Stimulated activated naive CD4-positive, alpha-beta T cell (primary cell): Measurements from ENCODE around the gene APOF.
"Not testable (repeated sequence)": the region's sequence is repeated elsewhere in the genome, so short reads cannot be mapped to it uniquely, and the experiment has no call there.

Source experiments
- DNase-seq, 6 experiments: peaks; one replicate each; lab custom pipeline; 2025; lab: John Stamatoyannopoulos, UW

Gene APOF, protein sequence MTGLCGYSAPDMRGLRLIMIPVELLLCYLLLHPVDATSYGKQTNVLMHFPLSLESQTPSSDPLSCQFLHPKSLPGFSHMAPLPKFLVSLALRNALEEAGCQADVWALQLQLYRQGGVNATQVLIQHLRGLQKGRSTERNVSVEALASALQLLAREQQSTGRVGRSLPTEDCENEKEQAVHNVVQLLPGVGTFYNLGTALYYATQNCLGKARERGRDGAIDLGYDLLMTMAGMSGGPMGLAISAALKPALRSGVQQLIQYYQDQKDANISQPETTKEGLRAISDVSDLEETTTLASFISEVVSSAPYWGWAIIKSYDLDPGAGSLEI

DNA sequence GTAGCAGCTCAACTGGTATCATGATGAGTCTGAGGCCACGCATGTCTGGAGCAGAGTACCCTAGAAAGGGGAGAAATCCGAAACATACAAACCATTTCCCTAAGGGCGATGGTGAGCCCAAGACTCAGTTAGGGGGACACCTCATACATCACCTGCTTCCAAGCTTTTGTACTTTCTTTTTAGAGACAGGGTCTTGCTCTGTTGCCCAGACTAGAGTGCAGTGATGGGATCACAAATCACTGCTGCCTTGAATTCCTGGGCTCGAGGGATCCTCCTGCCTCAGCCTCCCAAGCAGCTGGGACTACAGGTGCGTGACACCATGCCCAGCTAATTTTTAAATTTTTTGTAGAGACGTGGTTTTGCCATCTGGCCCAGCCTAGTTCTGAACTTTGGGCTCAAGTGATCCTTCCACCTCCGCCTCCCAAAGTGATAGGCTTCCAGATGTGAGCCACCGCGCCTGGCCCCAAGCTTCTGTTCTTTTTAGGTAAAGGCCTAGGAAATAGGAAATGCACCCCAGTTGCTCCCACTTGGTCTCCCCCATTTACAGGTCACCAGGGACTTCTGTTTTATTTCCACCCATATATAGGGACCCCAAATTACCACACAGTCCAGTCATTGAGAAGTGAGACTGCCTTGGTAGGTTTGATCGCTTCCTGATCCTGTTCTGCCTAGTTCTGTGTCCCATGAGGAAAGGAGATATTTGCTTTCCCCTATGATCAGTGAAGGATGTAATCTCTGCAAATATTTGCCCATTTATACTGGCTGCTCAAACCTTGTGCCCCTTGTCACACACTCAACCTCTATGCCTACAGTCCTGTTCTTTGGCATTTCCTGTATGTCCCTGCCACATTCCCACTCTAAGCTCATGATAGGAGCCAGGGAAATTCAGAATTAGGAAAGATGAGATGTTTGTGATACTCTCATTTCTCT, at the start of gene APOF:
Gene APOF (minus strand): TSS at position 728 of the 930 bp plus-strand sequence. CDS start 112 bp downstream, at position 616.
- no peak for DNase-seq

DNA sequence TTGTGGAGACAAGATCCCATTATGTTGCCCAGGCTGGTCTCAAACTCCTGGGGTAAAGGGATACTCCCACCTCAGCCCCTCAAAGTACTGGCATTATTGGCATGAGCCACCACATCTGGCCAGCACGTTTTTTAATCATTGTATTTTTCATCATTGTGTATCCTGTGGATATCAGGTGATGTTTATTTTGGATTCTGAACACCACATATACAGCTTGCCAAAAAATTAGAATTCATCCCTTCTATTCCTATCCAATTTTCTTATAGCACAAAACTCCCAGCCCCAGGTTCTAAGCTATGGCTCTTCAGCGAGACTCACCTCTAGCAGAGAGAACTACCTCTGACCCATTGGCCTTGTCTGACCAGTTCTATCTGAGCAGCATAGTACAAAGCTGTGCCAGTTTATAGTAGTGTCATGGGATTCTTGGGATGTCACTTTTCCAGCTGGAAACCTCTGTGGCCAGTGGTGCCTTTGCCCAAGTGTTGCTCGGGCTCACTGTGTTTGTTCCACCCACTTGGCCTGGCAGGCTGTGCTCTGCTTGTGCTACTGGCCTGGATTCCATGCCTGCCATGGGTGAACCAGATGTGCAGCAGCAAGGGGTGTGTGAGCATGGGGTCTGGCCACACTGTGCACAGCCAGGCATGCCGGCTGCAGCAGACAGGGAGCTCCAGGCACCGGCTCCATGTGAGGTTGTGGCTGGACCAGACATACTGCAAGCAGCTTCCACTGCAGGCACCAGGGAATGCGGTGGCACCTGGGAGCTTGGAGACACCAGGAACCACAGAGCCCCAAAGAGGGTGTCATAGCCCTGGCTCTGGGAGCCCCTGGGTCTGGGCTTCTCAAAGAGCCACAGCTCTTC, 49.4 kb upstream of the APOF start:
- DNase-seq: no peak

GRCh38 chr12:56410768-56411167, 48.1 kb upstream of the APOF start:
- DNase-seq: no peak

DNA sequence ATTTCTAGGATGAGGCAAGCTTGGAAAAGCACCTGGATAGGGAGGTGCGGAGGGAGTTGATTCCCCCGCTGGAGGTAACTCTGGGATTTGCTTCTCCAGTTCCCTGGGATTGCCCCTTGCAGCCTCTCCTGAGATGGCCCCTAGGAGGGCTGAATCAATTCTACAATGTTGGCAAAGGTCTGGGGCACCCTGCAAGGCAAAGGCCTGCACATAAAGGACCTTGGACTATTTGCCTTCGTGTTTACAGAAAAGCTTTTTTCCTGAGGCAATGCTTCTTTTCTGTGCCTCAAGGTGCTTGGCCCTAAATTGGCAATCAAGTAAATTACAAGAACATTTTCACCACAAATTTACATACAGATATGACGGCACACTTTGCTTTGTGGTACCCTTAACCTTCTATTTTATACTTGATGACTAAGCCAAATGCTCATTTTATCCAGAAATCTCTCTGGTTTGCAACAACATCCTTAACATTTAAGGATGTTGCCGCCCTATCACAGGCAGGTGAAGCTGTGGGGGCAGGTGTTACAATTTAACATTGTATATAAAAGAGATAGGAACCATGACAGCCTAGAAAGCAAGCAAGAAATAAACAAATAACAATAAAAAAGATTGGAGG, 46.3 kb upstream of the APOF start:
- no peak for DNase-seq

- not testable (repeated sequence) for DNase-seq
Observed at GRCh38 chr12:56404227-56404626, 41.6 kb upstream of the APOF start.

DNA sequence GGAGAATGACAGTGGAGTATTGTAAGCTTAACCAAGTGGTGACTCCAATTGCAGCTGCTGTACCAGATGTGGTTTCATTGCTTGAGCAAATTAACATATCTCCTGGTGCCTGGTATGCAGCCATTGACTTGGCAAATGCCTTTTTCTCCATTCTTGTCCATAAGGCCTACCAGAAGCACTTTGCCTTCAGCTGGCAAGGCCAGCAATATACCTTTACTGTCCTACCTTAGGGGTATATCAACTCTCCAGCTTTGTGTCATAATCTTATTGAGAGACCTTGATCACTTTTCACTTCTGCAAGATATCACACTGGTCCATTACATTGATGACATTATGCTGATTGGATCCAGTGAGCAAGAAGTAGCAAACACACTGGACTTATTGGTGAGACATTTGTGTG, 39.0 kb upstream of the APOF start:
- DNase-seq: not testable (repeated sequence)

- DNase-seq: not testable (repeated sequence)
Observed at GRCh38 chr12:56401125-56401524, 38.5 kb upstream of the APOF start.

- DNase-seq: not testable (repeated sequence)
Observed at GRCh38 chr12:56399466-56399865, 36.8 kb upstream of the APOF start.

- no peak for DNase-seq
Observed at GRCh38 chr12:56398324-56398723, 35.7 kb upstream of the APOF start.

- no peak for DNase-seq
Observed at GRCh38 chr12:56392331-56392730, 29.7 kb upstream of the APOF start.

DNA sequence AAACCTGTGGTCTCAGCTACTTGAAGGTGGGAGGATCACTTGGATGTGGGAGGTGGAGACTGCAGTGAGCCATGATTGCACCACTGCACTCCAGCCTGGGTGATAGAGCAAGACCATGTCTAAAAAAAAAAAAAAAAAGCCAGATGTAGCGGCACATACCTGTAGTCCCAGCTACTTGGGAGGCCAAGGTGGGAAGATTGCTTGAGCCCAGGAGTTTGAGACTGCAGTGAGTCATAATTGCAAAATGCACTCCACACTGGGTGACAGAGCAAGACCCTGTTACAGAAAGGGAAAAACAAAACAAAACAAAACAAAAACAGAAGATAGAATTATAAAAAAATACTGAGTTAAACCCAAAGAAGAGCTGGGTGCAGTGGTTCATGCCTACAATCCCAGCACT, 29.1 kb upstream of the APOF start:
- DNase-seq: no peak

GRCh38 chr12:56389412-56389811, 26.8 kb upstream of the APOF start:
- DNase-seq: no peak

DNA sequence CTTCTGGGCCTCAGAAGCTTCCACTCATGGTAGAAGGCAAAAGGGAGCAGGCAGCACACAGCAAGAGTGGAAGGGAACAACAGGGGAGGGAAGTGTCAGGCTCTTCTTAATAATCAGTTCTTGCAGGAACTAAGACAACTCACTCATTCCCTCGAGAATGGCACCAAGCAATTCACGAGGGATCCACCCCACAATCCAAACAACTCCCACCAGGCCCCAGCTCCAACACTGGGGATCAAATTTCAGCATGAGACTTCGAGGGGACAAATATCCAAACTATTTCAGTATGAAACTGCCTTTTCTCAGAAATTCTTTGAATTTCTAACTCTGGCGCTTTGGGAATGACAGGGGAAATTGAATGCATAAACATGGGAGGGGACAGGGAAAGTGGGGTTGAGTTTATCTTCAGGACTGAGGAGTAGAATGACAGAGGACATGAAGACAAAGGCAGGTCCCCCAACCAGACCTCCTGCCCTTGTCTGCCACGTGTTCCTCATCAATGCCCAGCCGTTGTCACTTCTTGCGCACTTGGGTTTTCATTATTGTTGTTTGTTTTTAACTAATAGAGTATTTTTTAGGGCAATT, 24.6 kb upstream of the APOF start:
- DNase-seq: no peak

- no peak for DNase-seq
Observed at GRCh38 chr12:56385873-56386272, 23.2 kb upstream of the APOF start.

DNA sequence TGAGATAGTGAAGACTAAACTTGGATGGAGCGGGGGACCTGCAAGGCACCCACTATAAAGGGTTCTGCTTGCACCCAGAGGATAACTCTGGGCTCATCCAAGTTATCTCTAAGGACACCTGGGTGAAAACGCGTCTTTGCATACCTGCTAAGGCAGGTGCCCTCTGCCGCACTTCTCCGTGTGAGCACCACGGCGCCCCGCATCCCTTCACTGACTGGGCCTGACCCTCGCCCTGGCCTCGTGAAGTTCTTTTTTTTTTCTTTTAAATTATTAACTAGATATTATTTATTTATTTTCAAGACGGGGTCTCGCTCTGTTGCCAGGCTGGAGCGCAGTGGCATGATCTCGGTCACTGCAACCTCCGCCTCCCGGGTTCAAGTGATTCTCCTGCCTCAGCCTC, 20.0 kb upstream of the APOF start:
- no peak for DNase-seq

DNA sequence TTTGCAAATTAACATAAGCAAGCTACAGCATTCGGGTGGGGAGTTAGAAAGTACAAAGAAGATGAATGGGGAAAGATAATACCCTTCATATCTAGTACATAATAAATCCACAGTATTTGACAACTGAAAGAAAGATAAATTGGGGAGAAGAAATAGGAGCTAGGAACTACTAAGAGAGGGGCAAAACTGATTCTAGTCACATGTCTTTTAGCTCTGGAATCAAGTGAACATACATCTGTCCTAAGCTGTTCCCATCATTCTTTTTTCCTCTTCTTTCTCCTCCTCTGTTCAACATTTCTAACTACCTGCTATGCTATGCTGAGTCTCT, 15.3 kb upstream of the APOF start:
- DNase-seq: no peak

DNA sequence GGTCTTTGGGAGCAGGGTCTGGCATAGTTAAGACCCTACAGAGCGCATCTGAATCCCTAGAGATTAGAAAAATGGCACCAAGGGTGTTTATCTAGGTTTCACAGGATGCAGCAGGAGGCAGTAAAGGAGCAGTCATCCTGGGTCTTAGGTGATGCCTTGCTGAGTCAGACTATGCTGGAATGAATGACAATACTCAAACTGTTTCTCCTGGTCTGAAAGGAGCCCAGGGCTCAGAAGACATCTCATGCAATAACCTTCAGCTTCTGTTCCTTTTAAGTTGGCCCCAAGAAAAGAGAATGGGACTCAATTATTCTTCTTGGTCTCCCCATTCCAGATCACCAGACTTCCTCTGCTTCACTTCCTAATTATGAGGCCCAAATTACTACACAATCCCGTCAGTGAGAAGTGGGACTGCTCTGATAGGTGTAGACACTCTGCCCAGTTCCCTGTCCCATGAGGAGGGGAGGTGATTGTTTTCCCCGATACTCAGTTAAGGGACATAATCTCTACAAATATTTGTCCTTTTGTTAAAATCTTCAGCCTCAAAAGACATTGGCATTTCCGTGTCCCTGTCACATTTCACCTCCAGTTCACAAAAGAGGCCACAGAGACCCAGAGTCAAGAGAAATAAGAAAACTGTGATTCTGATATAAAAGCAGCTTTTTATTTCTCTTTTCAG, 14.8 kb upstream of the APOF start:
- DNase-seq: no peak

GRCh38 chr12:56375598-56376434, 13.2 kb upstream of the APOF start:
- DNase-seq: no peak

- no peak for DNase-seq
Observed at GRCh38 chr12:56374726-56375597, 12.3 kb upstream of the APOF start.
